Activated CD4-positive, alpha-beta memory T cell treated with anti-CD3 and anti-CD28 coated beads, Interleukin-2, amount 10 ng/mL, durations not matched to agents 7 days and 5 days (primary cell): Measurements from ENCODE around the gene ARF5. TPM values are rescaled to one million over a fixed set of nuclear protein-coding genes. Genes with fewer than 3 reads are reported as not detected.

Experiments used
- CTCF ChIA-PET: fragments of 350-600 bp; sonication (Branson Sonifier 250); formaldehyde crosslinking; loops from one replicate; lab custom pipeline; 2021; ENCODE audit warnings: antibody characterized with exemption, inconsistent platforms; lab: Charles Lee
- POLR2A ChIA-PET: fragments of 350-600 bp; sonication (Branson Sonifier 250); formaldehyde crosslinking; loops from one replicate; lab custom pipeline; 2021; ENCODE audit warnings: antibody characterized with exemption; lab: Charles Lee
- DNase-seq: peaks from one replicate; pipeline ENCODE4 v3.0.0-alpha.2; 2020
- H3K27ac Mint-ChIP-seq: one replicate; pipeline ENCODE4 v1.8.0; 2021; ENCODE audit warnings: mild to moderate bottlenecking, mixed read lengths
- H3K27me3 Mint-ChIP-seq: one replicate; pipeline ENCODE4 v1.8.0; 2021; ENCODE audit warnings: mixed read lengths
- H3K36me3 Mint-ChIP-seq: one replicate; pipeline ENCODE4 v1.8.0; 2021; ENCODE audit warnings: low read depth, mixed read lengths
- H3K4me1 Mint-ChIP-seq: one replicate; pipeline ENCODE4 v1.8.0; 2021; ENCODE audit warnings: mixed read lengths
- H3K4me3 Mint-ChIP-seq: one replicate; pipeline ENCODE4 v1.8.0; 2021; ENCODE audit warnings: mild to moderate bottlenecking, mixed read lengths
- H3K9me3 Mint-ChIP-seq: one replicate; pipeline ENCODE4 v1.8.0; 2021; ENCODE audit warnings: mixed read lengths
- total RNA-seq, 2 experiments: library from RNA; stranded (reverse); gene quantifications; one replicate each; pipeline ENCODE4 v1.2.3, GENCODE V29; 2021

Gene ARF5
- total RNA-seq, 2 experiments from 2014 or later = 133 to 142 TPM

DNA sequence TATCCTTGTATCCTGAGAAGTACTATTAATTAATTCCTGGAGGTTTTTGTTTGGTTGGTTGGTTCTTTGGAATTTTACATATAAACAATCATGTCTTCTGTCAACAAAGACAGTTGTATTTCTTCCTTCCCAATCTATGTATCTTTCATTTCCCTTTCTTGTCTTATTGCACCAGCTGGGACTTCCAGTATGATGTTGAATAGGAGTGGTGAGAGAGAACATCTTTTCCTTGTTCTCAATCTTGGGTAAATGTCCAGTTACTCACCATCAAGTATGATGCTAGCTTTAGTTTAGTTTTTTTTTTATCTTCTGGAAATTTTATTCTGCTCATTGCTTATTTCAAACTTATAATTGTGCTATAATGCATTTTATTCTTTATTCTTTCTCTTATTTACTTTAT, 37.1 kb downstream of the ARF5 start:
- Mint-ChIP-seq H3K4me1 (no peaks in the 10 kb centered on the region), H3K27me3 (peaks cover 43% of the 10 kb centered on the region), H3K9me3 (no peaks in the 10 kb centered on the region), H3K4me3 (no peak overlapping the region), H3K27ac (no peak overlapping the region), H3K36me3 (no peaks in the 10 kb centered on the region)
- no peak for DNase-seq
- ChIA-PET CTCF (no interaction called here), POLR2A (no interaction called here)

DNA sequence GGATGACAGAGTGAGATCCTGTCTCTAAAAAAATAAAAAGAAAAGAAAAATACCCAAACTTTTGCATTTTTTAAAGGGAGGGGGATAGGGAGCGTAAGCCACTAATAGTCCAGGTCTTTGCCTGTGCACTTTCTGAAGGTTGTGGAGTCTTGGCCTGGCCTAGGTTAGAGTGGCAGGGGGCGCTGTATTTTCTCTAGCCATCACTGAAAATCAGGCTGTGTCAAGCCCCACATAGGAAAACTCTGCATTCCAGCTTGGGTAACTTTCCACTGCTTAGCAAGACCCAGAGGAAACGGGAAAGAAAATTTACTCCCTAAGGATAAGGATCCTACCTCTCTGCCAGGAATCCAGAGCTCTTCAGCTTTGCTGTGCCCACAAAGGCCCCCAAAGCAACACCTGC, 40.2 kb downstream of the ARF5 start:
- POLR2A ChIA-PET = no interaction called here
- H3K27me3 Mint-ChIP-seq = peaks cover 26% of the 10 kb centered on the region
- H3K36me3 Mint-ChIP-seq = no peaks in the 10 kb centered on the region
- H3K27ac Mint-ChIP-seq = no peak overlapping the region
- no peaks in the 10 kb centered on the region for H3K9me3 Mint-ChIP-seq
- H3K4me1 Mint-ChIP-seq = no peaks in the 10 kb centered on the region
- CTCF ChIA-PET = interaction anchor here (0.8 to 1.5 kb wide), 4 partner anchors 11 to 110 kb away, joined by 3 to 5 read pairs (median 3); no protein-coding TSS in a partner anchor
- DNase-seq = no peak
- no peak overlapping the region for H3K4me3 Mint-ChIP-seq

- H3K9me3 Mint-ChIP-seq = no peaks in the 10 kb centered on the region
- no peaks in the 10 kb centered on the region for H3K36me3 Mint-ChIP-seq
- ChIA-PET POLR2A (interaction anchor here (0.6 kb wide), 1 partner anchor 399 kb away, joined by 3 read pairs; no protein-coding TSS in a partner anchor), CTCF (interaction anchor here (0.8 to 1.5 kb wide), 4 partner anchors 10 to 111 kb away, joined by 3 to 5 read pairs (median 3); no protein-coding TSS in a partner anchor)
- peaks cover 27% of the 10 kb centered on the region for H3K27me3 Mint-ChIP-seq
- H3K4me1 Mint-ChIP-seq = no peaks in the 10 kb centered on the region
- no peak overlapping the region for H3K4me3 Mint-ChIP-seq
- no peak overlapping the region for H3K27ac Mint-ChIP-seq
- DNase-seq = peak; percentile 28
These were observed 41.1 kb downstream of the ARF5 start for GRCh38 chr7:127629268-127629854.

- ChIA-PET CTCF (interaction anchor here (1.5 kb wide), 1 partner anchor 185 kb away, joined by 3 read pairs; no protein-coding TSS in a partner anchor), POLR2A (no interaction called here)
- Mint-ChIP-seq H3K36me3 (no peaks in the 10 kb centered on the region), H3K27me3 (peaks cover 20% of the 10 kb centered on the region), H3K9me3 (no peaks in the 10 kb centered on the region), H3K4me3 (no peak overlapping the region), H3K27ac (no peak overlapping the region), H3K4me1 (no peaks in the 10 kb centered on the region)
- no peak for DNase-seq
These were observed 44.2 kb downstream of the ARF5 start for GRCh38 chr7:127632276-127632910.

- Mint-ChIP-seq H3K4me1 (no peaks in the 10 kb centered on the region), H3K36me3 (no peaks in the 10 kb centered on the region), H3K4me3 (no peak overlapping the region), H3K27me3 (peaks cover 37% of the 10 kb centered on the region), H3K9me3 (no peaks in the 10 kb centered on the region), H3K27ac (no peak overlapping the region)
- DNase-seq = no peak
- ChIA-PET POLR2A (no interaction called here), CTCF (no interaction called here)
These were observed 47.6 kb downstream of the ARF5 start for GRCh38 chr7:127635659-127636285.

GRCh38 chr7:127638197-127638596, 50.0 kb downstream of the ARF5 start:
- no peaks in the 10 kb centered on the region for H3K36me3 Mint-ChIP-seq
- CTCF ChIA-PET = no interaction called here
- no peak for DNase-seq
- H3K27ac Mint-ChIP-seq = no peak overlapping the region
- no peak overlapping the region for H3K4me3 Mint-ChIP-seq
- POLR2A ChIA-PET = no interaction called here
- H3K4me1 Mint-ChIP-seq = no peaks in the 10 kb centered on the region
- H3K9me3 Mint-ChIP-seq = no peaks in the 10 kb centered on the region
- H3K27me3 Mint-ChIP-seq = peaks cover 38% of the 10 kb centered on the region

Other genes starting within 250 kb of the ARF5 start
- 10 to 100 TPM; 37.2 to 38.0 TPM for gene ZNF800, start 195.7 kb upstream of the ARF5 start, total RNA-seq
- 10 to 100 TPM; 22.0 to 22.4 TPM for gene GCC1, start 2.8 kb upstream of the ARF5 start, total RNA-seq
- gene FSCN3, start 5.3 kb downstream of the ARF5 start, total RNA-seq = 1 to 10 TPM in 1 of 2 experiments, under 1 TPM in 1; 0.98 to 1.2 TPM
- not detected for gene PAX4, start 29.7 kb downstream of the ARF5 start, total RNA-seq
- gene SND1, start 63.8 kb downstream of the ARF5 start, total RNA-seq = 100 to 1,000 TPM; 171 to 175 TPM